ENCODE data around the gene ATP2C2.

The ATP2C2 gene

GRCh38 chr16:84355149-84355548 is 13.2 kb upstream of the ATP2C2 start:
- no peak overlapping the region for H3K9ac ChIP-seq (ENCODE audit: low read length)
- H3K9me3 ChIP-seq (ENCODE audit: control insufficient read depth, insufficient read depth, low read depth, low read length) = no peaks in the 10 kb centered on the region
- H3K4me3 ChIP-seq (ENCODE audit: low read depth, low read length) = no peak overlapping the region
- no peaks in the 10 kb centered on the region for H3K36me3 ChIP-seq (ENCODE audit: control insufficient read depth, insufficient read depth, low read length)
- no peaks in the 10 kb centered on the region for H3K27me3 ChIP-seq (ENCODE audit: control insufficient read depth, insufficient read depth, low read length)
- H3K27ac ChIP-seq (ENCODE audit: low read depth, low read length) = no peak overlapping the region
- H3K4me1 ChIP-seq (ENCODE audit: control insufficient read depth, insufficient read depth, low read length) = peaks cover 3% of the 10 kb centered on the region; the same call in 1 of the 2 replicates

GRCh38 chr16:84356176-84356575 is 12.2 kb upstream of the ATP2C2 start:
- no peaks in the 10 kb centered on the region for H3K36me3 ChIP-seq (ENCODE audit: control insufficient read depth, insufficient read depth, low read length)
- no peak overlapping the region for H3K27ac ChIP-seq (ENCODE audit: low read depth, low read length)
- no peak overlapping the region for H3K9ac ChIP-seq (ENCODE audit: low read length)
- H3K9me3 ChIP-seq (ENCODE audit: control insufficient read depth, insufficient read depth, low read depth, low read length) = no peaks in the 10 kb centered on the region
- H3K4me3 ChIP-seq (ENCODE audit: low read depth, low read length) = no peak overlapping the region
- no peaks in the 10 kb centered on the region for H3K27me3 ChIP-seq (ENCODE audit: control insufficient read depth, insufficient read depth, low read length)
- H3K4me1 ChIP-seq (ENCODE audit: control insufficient read depth, insufficient read depth, low read length) = peaks cover 3% of the 10 kb centered on the region; the same call in 1 of the 2 replicates

- Histone ChIP-seq H3K4me3 (ENCODE audit: low read depth, low read length) (no peak overlapping the region), H3K27me3 (ENCODE audit: control insufficient read depth, insufficient read depth, low read length) (no peaks in the 10 kb centered on the region), H3K4me1 (ENCODE audit: control insufficient read depth, insufficient read depth, low read length) (peaks cover 3% of the 10 kb centered on the region; the same call in 1 of the 2 replicates), H3K9me3 (ENCODE audit: control insufficient read depth, insufficient read depth, low read depth, low read length) (no peaks in the 10 kb centered on the region), H3K36me3 (ENCODE audit: control insufficient read depth, insufficient read depth, low read length) (no peaks in the 10 kb centered on the region), H3K27ac (ENCODE audit: low read depth, low read length) (no peak overlapping the region), H3K9ac (ENCODE audit: low read length) (no peak overlapping the region)
Measured at GRCh38 chr16:84356591-84357116, 11.7 kb upstream of the ATP2C2 start.

GRCh38 chr16:84357191-84357651 is 11.1 kb upstream of the ATP2C2 start:
- Histone ChIP-seq H3K36me3 (ENCODE audit: control insufficient read depth, insufficient read depth, low read length) (no peaks in the 10 kb centered on the region), H3K4me1 (ENCODE audit: control insufficient read depth, insufficient read depth, low read length) (peaks cover 6% of the 10 kb centered on the region), H3K9ac (ENCODE audit: low read length) (no peak overlapping the region), H3K9me3 (ENCODE audit: control insufficient read depth, insufficient read depth, low read depth, low read length) (no peaks in the 10 kb centered on the region), H3K27ac (ENCODE audit: low read depth, low read length) (no peak overlapping the region), H3K4me3 (ENCODE audit: low read depth, low read length) (no peak overlapping the region), H3K27me3 (ENCODE audit: control insufficient read depth, insufficient read depth, low read length) (no peaks in the 10 kb centered on the region)

- no peak overlapping the region for H3K9ac ChIP-seq (ENCODE audit: low read length)
- no peak overlapping the region for H3K27ac ChIP-seq (ENCODE audit: low read depth, low read length)
- no peaks in the 10 kb centered on the region for H3K27me3 ChIP-seq (ENCODE audit: control insufficient read depth, insufficient read depth, low read length)
- H3K4me3 ChIP-seq (ENCODE audit: low read depth, low read length) = no peak overlapping the region
- no peaks in the 10 kb centered on the region for H3K36me3 ChIP-seq (ENCODE audit: control insufficient read depth, insufficient read depth, low read length)
- H3K4me1 ChIP-seq (ENCODE audit: control insufficient read depth, insufficient read depth, low read length) = peaks cover 11% of the 10 kb centered on the region
- H3K9me3 ChIP-seq (ENCODE audit: control insufficient read depth, insufficient read depth, low read depth, low read length) = no peaks in the 10 kb centered on the region
Measured at GRCh38 chr16:84358601-84359295, 9.6 kb upstream of the ATP2C2 start.

GRCh38 chr16:84359326-84359725 is 9.0 kb upstream of the ATP2C2 start:
- H3K27ac ChIP-seq (ENCODE audit: low read depth, low read length) = no peak overlapping the region
- no peaks in the 10 kb centered on the region for H3K27me3 ChIP-seq (ENCODE audit: control insufficient read depth, insufficient read depth, low read length)
- no peak overlapping the region for H3K4me3 ChIP-seq (ENCODE audit: low read depth, low read length)
- no peaks in the 10 kb centered on the region for H3K9me3 ChIP-seq (ENCODE audit: control insufficient read depth, insufficient read depth, low read depth, low read length)
- H3K9ac ChIP-seq (ENCODE audit: low read length) = no peak overlapping the region
- no peaks in the 10 kb centered on the region for H3K36me3 ChIP-seq (ENCODE audit: control insufficient read depth, insufficient read depth, low read length)
- peaks cover 11% of the 10 kb centered on the region for H3K4me1 ChIP-seq (ENCODE audit: control insufficient read depth, insufficient read depth, low read length)

- Histone ChIP-seq H3K4me3 (ENCODE audit: low read depth, low read length) (no peak overlapping the region), H3K9ac (ENCODE audit: low read length) (no peak overlapping the region), H3K9me3 (ENCODE audit: control insufficient read depth, insufficient read depth, low read depth, low read length) (no peaks in the 10 kb centered on the region), H3K27ac (ENCODE audit: low read depth, low read length) (no peak overlapping the region), H3K27me3 (ENCODE audit: control insufficient read depth, insufficient read depth, low read length) (no peaks in the 10 kb centered on the region), H3K36me3 (ENCODE audit: control insufficient read depth, insufficient read depth, low read length) (no peaks in the 10 kb centered on the region), H3K4me1 (ENCODE audit: control insufficient read depth, insufficient read depth, low read length) (peaks cover 11% of the 10 kb centered on the region)
Measured at GRCh38 chr16:84360170-84360569, 8.2 kb upstream of the ATP2C2 start.

- Histone ChIP-seq H3K4me1 (ENCODE audit: control insufficient read depth, insufficient read depth, low read length) (peaks cover 11% of the 10 kb centered on the region), H3K27me3 (ENCODE audit: control insufficient read depth, insufficient read depth, low read length) (no peaks in the 10 kb centered on the region), H3K9ac (ENCODE audit: low read length) (no peak overlapping the region), H3K9me3 (ENCODE audit: control insufficient read depth, insufficient read depth, low read depth, low read length) (no peaks in the 10 kb centered on the region), H3K4me3 (ENCODE audit: low read depth, low read length) (no peak overlapping the region), H3K27ac (ENCODE audit: low read depth, low read length) (no peak overlapping the region), H3K36me3 (ENCODE audit: control insufficient read depth, insufficient read depth, low read length) (no peaks in the 10 kb centered on the region)
Measured at GRCh38 chr16:84360748-84361147, 7.6 kb upstream of the ATP2C2 start.

GRCh38 chr16:84361546-84361945 is 6.8 kb upstream of the ATP2C2 start:
- H3K4me1 ChIP-seq (ENCODE audit: control insufficient read depth, insufficient read depth, low read length) = peaks cover 11% of the 10 kb centered on the region
- H3K27ac ChIP-seq (ENCODE audit: low read depth, low read length) = no peak overlapping the region
- H3K36me3 ChIP-seq (ENCODE audit: control insufficient read depth, insufficient read depth, low read length) = no peaks in the 10 kb centered on the region
- no peaks in the 10 kb centered on the region for H3K9me3 ChIP-seq (ENCODE audit: control insufficient read depth, insufficient read depth, low read depth, low read length)
- H3K4me3 ChIP-seq (ENCODE audit: low read depth, low read length) = no peak overlapping the region
- H3K9ac ChIP-seq (ENCODE audit: low read length) = no peak overlapping the region
- no peaks in the 10 kb centered on the region for H3K27me3 ChIP-seq (ENCODE audit: control insufficient read depth, insufficient read depth, low read length)

- Histone ChIP-seq H3K36me3 (ENCODE audit: control insufficient read depth, insufficient read depth, low read length) (no peaks in the 10 kb centered on the region), H3K27me3 (ENCODE audit: control insufficient read depth, insufficient read depth, low read length) (peaks cover 8% of the 10 kb centered on the region), H3K9me3 (ENCODE audit: control insufficient read depth, insufficient read depth, low read depth, low read length) (no peaks in the 10 kb centered on the region), H3K4me1 (ENCODE audit: control insufficient read depth, insufficient read depth, low read length) (peaks cover 11% of the 10 kb centered on the region), H3K27ac (ENCODE audit: low read depth, low read length) (no peak overlapping the region), H3K4me3 (ENCODE audit: low read depth, low read length) (no peak overlapping the region), H3K9ac (ENCODE audit: low read length) (no peak overlapping the region)
Measured at GRCh38 chr16:84362471-84362941, 5.8 kb upstream of the ATP2C2 start.

- no peak overlapping the region for H3K9ac ChIP-seq (ENCODE audit: low read length)
- H3K27ac ChIP-seq (ENCODE audit: low read depth, low read length) = no peak overlapping the region
- no peaks in the 10 kb centered on the region for H3K9me3 ChIP-seq (ENCODE audit: control insufficient read depth, insufficient read depth, low read depth, low read length)
- peaks cover 44% of the 10 kb centered on the region for H3K27me3 ChIP-seq (ENCODE audit: control insufficient read depth, insufficient read depth, low read length)
- H3K4me3 ChIP-seq (ENCODE audit: low read depth, low read length) = no peak overlapping the region
- no peaks in the 10 kb centered on the region for H3K36me3 ChIP-seq (ENCODE audit: control insufficient read depth, insufficient read depth, low read length)
- peaks cover 28% of the 10 kb centered on the region for H3K4me1 ChIP-seq (ENCODE audit: control insufficient read depth, insufficient read depth, low read length)
Measured at GRCh38 chr16:84366208-84366607, 2.1 kb upstream of the ATP2C2 start.
